NCI-H526 (cell line): ENCODE data around the gene C19orf73.
"Not testable (repeated sequence)": the region's sequence is repeated elsewhere in the genome, so short reads cannot be mapped to it uniquely, and the experiment has no call there.

Experiments
- DNase-seq, 2 experiments: peaks; one replicate each; lab custom pipeline; 2025; lab: John Stamatoyannopoulos, UW

Gene C19orf73

GRCh38 chr19:49148784-49149651 is 30.1 kb upstream of the C19orf73 start:
- peak; percentile 86 to 97 for DNase-seq

GRCh38 chr19:49148044-49148682 is 29.2 kb upstream of the C19orf73 start:
- no peak for DNase-seq

GRCh38 chr19:49146408-49146770 is 27.4 kb upstream of the C19orf73 start:
- not testable (repeated sequence) for DNase-seq

GRCh38 chr19:49145573-49146407 is 26.8 kb upstream of the C19orf73 start:
- DNase-seq: peak; percentile 57 to 86

- peak; percentile 89 to 97 for DNase-seq
Observed at GRCh38 chr19:49142866-49143335, 24.0 kb upstream of the C19orf73 start.

- DNase-seq: no peak
Observed at GRCh38 chr19:49141352-49141751, 22.4 kb upstream of the C19orf73 start.

GRCh38 chr19:49140951-49141350 is 22.0 kb upstream of the C19orf73 start:
- no peak for DNase-seq

GRCh38 chr19:49136771-49137171 is 17.8 kb upstream of the C19orf73 start:
- DNase-seq: no peak

- no peak for DNase-seq
Observed at GRCh38 chr19:49135686-49136085, 16.7 kb upstream of the C19orf73 start.

- DNase-seq: no peak
Observed at GRCh38 chr19:49133621-49134454, 14.9 kb upstream of the C19orf73 start.

- DNase-seq: no peak
Observed at GRCh38 chr19:49132974-49133609, 14.1 kb upstream of the C19orf73 start.

- DNase-seq: no peak
Observed at GRCh38 chr19:49130325-49130724, 11.4 kb upstream of the C19orf73 start.

GRCh38 chr19:49129238-49129583 is 10.3 kb upstream of the C19orf73 start:
- no peak for DNase-seq

- DNase-seq: no peak
Observed at GRCh38 chr19:49128545-49129237, 9.7 kb upstream of the C19orf73 start.

- DNase-seq: peak; percentile 86 to 97
Observed at GRCh38 chr19:49127674-49128544, 9.0 kb upstream of the C19orf73 start.

GRCh38 chr19:49127225-49127624 is 8.3 kb upstream of the C19orf73 start:
- not testable (repeated sequence) for DNase-seq

GRCh38 chr19:49126575-49126974 is 7.6 kb upstream of the C19orf73 start:
- DNase-seq: no peak

- DNase-seq: peak in 1 of 2 experiments; percentile 58
Observed at GRCh38 chr19:49125025-49125731, 6.2 kb upstream of the C19orf73 start.

- not testable (repeated sequence) for DNase-seq
Observed at GRCh38 chr19:49123285-49123684, 4.3 kb upstream of the C19orf73 start.
